ENCODE results near the gene ZNF831. TPM values are rescaled to one million over a fixed set of nuclear protein-coding genes. Genes with fewer than 3 reads are reported as not detected.

The ZNF831 gene
- total RNA-seq, 1 experiment from 2014 or later: 0.04 TPM

DNA sequence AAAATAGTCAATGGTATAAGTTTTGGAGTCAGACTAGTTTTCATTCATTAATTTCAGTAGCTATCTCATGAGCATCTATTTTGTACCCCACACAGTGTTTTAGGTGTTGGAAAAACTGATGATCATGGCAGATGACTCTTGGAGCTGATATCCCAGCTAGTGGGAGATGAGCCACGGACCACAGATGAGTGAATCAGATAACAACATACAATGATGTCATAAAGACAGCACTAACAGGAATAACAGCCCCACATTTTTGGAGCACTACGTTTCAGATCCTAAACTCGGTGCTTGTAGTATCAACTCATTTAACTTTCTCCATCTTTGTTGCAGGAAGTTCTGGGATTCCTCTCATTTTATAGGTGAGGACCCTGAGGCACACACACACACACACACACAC, 69.0 kb downstream of the ZNF831 start (continued):
- TF ChIP-seq ZBTB21 (CRISPR knock-in tag; IDR thresholded peaks at IDR 0.05; ENCODE audit: borderline replicate concordance) (no peak), ZNF396 (CRISPR knock-in tag; IDR thresholded peaks at IDR 0.05; ENCODE audit: borderline replicate concordance) (no peak), FOXJ3 (CRISPR knock-in tag; IDR thresholded peaks at IDR 0.05; ENCODE audit: borderline replicate concordance) (no peak), MYBL2 (CRISPR knock-in tag; IDR thresholded peaks at IDR 0.05) (no peak), SOX15 (CRISPR knock-in tag; IDR thresholded peaks at IDR 0.05) (no peak)
- TF ChIP-seq, protein P1, sequence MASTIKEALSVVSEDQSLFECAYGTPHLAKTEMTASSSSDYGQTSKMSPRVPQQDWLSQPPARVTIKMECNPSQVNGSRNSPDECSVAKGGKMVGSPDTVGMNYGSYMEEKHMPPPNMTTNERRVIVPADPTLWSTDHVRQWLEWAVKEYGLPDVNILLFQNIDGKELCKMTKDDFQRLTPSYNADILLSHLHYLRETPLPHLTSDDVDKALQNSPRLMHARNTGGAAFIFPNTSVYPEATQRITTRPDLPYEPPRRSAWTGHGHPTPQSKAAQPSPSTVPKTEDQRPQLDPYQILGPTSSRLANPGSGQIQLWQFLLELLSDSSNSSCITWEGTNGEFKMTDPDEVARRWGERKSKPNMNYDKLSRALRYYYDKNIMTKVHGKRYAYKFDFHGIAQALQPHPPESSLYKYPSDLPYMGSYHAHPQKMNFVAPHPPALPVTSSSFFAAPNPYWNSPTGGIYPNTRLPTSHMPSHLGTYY (CRISPR knock-in tag; IDR thresholded peaks at IDR 0.05): no peak
- TF ChIP-seq, protein P2, sequence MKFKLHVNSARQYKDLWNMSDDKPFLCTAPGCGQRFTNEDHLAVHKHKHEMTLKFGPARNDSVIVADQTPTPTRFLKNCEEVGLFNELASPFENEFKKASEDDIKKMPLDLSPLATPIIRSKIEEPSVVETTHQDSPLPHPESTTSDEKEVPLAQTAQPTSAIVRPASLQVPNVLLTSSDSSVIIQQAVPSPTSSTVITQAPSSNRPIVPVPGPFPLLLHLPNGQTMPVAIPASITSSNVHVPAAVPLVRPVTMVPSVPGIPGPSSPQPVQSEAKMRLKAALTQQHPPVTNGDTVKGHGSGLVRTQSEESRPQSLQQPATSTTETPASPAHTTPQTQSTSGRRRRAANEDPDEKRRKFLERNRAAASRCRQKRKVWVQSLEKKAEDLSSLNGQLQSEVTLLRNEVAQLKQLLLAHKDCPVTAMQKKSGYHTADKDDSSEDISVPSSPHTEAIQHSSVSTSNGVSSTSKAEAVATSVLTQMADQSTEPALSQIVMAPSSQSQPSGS (CRISPR knock-in tag; IDR thresholded peaks at IDR 0.05; ENCODE audit: borderline replicate concordance, low read depth): no peak

DNA sequence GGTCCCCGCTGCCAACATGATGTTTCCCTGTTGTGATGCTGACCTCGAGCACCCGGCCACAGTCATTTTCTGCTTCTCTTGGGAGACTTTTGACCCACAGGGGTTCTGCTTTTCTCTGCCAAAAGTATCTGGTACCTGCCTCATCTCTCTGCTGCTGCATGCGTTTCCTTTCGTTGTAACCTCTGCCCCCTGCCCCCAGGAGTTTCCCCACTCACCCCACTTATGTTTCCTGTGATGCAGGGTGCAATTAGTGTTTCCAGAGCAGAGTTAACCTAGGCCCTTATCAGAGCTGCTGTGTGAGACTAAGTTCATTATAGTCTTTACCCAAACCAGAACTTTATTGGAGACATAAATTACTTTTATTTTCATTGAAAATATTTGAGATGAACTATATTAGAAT, 71.6 kb downstream of the ZNF831 start:
- Mint-ChIP-seq H3K9me3 (peaks cover 3% of the 10 kb centered on the region; the same call in 1 of the 2 replicates), H3K27ac (no peak overlapping the region), H3K4me3 (no peak overlapping the region), H3K4me1 (peaks cover 2% of the 10 kb centered on the region), H3K27me3 (ENCODE audit: low read depth) (no peaks in the 10 kb centered on the region; the same call in 1 of the 2 replicates), H3K36me3 (no peaks in the 10 kb centered on the region)
- ATAC-seq (no peak), DNase-seq (ENCODE audit: low spot score) (no peak)
- CTCF ChIA-PET: no interaction called here
- TF ChIP-seq, protein P3, sequence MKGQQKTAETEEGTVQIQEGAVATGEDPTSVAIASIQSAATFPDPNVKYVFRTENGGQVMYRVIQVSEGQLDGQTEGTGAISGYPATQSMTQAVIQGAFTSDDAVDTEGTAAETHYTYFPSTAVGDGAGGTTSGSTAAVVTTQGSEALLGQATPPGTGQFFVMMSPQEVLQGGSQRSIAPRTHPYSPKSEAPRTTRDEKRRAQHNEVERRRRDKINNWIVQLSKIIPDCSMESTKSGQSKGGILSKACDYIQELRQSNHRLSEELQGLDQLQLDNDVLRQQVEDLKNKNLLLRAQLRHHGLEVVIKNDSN (CRISPR knock-in tag; IDR thresholded peaks at IDR 0.05): no peak
- TF ChIP-seq CREB1 (CRISPR knock-in tag; IDR thresholded peaks at IDR 0.05) (no peak), GTF2I (CRISPR knock-in tag; conservative IDR thresholded peaks at IDR 0.05) (no peak), ELF4 (CRISPR knock-in tag; IDR thresholded peaks at IDR 0.05; ENCODE audit: low read depth) (no peak), NR2C2 (CRISPR knock-in tag; IDR thresholded peaks at IDR 0.05) (no peak)
- TF ChIP-seq, protein P4, sequence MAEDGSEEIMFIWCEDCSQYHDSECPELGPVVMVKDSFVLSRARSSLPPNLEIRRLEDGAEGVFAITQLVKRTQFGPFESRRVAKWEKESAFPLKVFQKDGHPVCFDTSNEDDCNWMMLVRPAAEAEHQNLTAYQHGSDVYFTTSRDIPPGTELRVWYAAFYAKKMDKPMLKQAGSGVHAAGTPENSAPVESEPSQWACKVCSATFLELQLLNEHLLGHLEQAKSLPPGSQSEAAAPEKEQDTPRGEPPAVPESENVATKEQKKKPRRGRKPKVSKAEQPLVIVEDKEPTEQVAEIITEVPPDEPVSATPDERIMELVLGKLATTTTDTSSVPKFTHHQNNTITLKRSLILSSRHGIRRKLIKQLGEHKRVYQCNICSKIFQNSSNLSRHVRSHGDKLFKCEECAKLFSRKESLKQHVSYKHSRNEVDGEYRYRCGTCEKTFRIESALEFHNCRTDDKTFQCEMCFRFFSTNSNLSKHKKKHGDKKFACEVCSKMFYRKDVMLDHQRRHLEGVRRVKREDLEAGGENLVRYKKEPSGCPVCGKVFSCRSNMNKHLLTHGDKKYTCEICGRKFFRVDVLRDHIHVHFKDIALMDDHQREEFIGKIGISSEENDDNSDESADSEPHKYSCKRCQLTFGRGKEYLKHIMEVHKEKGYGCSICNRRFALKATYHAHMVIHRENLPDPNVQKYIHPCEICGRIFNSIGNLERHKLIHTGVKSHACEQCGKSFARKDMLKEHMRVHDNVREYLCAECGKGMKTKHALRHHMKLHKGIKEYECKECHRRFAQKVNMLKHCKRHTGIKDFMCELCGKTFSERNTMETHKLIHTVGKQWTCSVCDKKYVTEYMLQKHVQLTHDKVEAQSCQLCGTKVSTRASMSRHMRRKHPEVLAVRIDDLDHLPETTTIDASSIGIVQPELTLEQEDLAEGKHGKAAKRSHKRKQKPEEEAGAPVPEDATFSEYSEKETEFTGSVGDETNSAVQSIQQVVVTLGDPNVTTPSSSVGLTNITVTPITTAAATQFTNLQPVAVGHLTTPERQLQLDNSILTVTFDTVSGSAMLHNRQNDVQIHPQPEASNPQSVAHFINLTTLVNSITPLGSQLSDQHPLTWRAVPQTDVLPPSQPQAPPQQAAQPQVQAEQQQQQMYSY (CRISPR knock-in tag; IDR thresholded peaks at IDR 0.05): no peak
- TF ChIP-seq, protein P5, sequence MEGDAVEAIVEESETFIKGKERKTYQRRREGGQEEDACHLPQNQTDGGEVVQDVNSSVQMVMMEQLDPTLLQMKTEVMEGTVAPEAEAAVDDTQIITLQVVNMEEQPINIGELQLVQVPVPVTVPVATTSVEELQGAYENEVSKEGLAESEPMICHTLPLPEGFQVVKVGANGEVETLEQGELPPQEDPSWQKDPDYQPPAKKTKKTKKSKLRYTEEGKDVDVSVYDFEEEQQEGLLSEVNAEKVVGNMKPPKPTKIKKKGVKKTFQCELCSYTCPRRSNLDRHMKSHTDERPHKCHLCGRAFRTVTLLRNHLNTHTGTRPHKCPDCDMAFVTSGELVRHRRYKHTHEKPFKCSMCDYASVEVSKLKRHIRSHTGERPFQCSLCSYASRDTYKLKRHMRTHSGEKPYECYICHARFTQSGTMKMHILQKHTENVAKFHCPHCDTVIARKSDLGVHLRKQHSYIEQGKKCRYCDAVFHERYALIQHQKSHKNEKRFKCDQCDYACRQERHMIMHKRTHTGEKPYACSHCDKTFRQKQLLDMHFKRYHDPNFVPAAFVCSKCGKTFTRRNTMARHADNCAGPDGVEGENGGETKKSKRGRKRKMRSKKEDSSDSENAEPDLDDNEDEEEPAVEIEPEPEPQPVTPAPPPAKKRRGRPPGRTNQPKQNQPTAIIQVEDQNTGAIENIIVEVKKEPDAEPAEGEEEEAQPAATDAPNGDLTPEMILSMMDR (IDR thresholded peaks at IDR 0.05): no peak
- POLR2A ChIA-PET: no interaction called here

DNA sequence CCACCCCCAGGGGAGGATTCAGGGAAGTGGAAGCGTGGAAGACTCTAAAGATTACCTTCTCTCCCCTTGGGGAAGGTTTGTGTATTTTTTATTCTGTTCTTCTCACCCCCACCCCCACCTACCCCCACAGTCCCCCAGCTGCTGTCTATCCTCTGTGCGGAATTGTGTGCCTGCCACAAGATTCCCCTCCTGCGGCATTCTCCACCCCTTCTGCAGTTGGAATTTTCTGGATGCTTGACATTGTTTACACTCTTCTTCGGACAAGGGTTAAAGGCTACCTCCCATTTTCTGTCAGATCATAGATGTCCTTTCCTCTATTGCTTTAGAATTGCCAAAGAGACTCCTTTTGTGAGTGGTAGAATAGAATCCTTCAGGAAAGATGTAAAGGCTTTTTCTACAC, 76.4 kb downstream of the ZNF831 start:
- ATAC-seq (no peak), DNase-seq (ENCODE audit: low spot score) (no peak)
- H3K4me3 Mint-ChIP-seq: no peak overlapping the region
- TF ChIP-seq IRF2 (CRISPR knock-in tag; IDR thresholded peaks at IDR 0.05; ENCODE audit: borderline replicate concordance, low read depth): no peak
- H3K4me1 Mint-ChIP-seq: peaks cover 31% of the 10 kb centered on the region
- H3K27ac Mint-ChIP-seq: no peak overlapping the region
- no peaks in the 10 kb centered on the region for H3K27me3 Mint-ChIP-seq (ENCODE audit: low read depth)
- H3K36me3 Mint-ChIP-seq: no peaks in the 10 kb centered on the region
- peaks cover 3% of the 10 kb centered on the region; the same call in 1 of the 2 replicates for H3K9me3 Mint-ChIP-seq
- CTCF ChIA-PET: interaction anchor here (0.6 kb wide), 1 partner anchor 299 kb away, joined by 4 read pairs; no protein-coding TSS in a partner anchor
- POLR2A ChIA-PET: no interaction called here

Data from WTC11 (cell line).